Vagina (tissue), 2 donors: ENCODE data around the gene NYAP2. TPM values are rescaled to one million over a fixed set of nuclear protein-coding genes. Genes with fewer than 3 reads are reported as not detected.

ENCODE experiments used
- DNase-seq, 2 donors: peaks; one replicate each; pipeline ENCODE4 v3.0.0-alpha.2; 2017; ENCODE audit errors: extremely low spot score in 2 of 2
- H3K27ac ChIP-seq: fragments of 200-600 bp; sonication (generic); one replicate; pipeline ENCODE4 v1.5.1; 2019
- H3K27me3 ChIP-seq: fragments of 200-600 bp; sonication (generic); one replicate; pipeline ENCODE4 v1.5.1; 2019
- H3K36me3 ChIP-seq, 2 donors: fragments of 200-600 bp; sonication (generic); one replicate each; pipeline ENCODE4 v1.5.1; 2017 to 2019
- H3K4me1 ChIP-seq: fragments of 200-600 bp; sonication (generic); one replicate; pipeline ENCODE4 v1.5.1; 2019
- H3K4me3 ChIP-seq, 2 donors: fragments of 200-600 bp; sonication (generic); 1 replicate in 1 of 2; 2 replicates in 1 of 2; pipeline ENCODE4 v1.5.1; 2016 to 2019
- H3K9me3 ChIP-seq: fragments of 200-600 bp; sonication (generic); one replicate; pipeline ENCODE4 v1.5.1; 2019
- POLR2A ChIP-seq, 2 donors: fragments of 450-650 bp; IDR thresholded peaks; one replicate each; pipeline ENCODE4 v1.6.1; 2017; ENCODE audit warnings: antibody characterized with exemption in 2 of 2, mild to moderate bottlenecking in 2 of 2, moderate library complexity in 2 of 2
- POLR2AphosphoS5 ChIP-seq, 2 donors: sonication (generic); formaldehyde crosslinking; IDR thresholded peaks; one replicate each; pipeline ENCODE4 v1.9.0; 2017; ENCODE audit warnings: antibody characterized with exemption in 2 of 2, mild to moderate bottlenecking in 2 of 2, low read depth in 1 of 2; ENCODE audit not compliant: insufficient read depth in 1 of 2
- intact Hi-C: fragments of 100-400 bp; cut with DNase I; formaldehyde crosslinking; loops from one replicate; pipeline ENCODE4 v1.15.1; 2023
- small RNA-seq: library from RNA; depleted of rRNA; stranded (forward); fragments of <200 nt; gene quantifications from one replicate; pipeline ENCODE3, GENCODE V24; 2016
- total RNA-seq: library from RNA; depleted of rRNA; stranded (reverse); fragments of >200 nt; gene quantifications from one replicate; pipeline ENCODE4 v1.2.3, GENCODE V29; 2016
- TF ChIP-seq, protein P1 (sequence below), 3 experiments: fragments of 450-650 bp in 2 of 3; fragments of 200-600 bp in 1 of 3; sonication (generic) in 1 of 3; IDR thresholded peaks; one replicate each; pipeline ENCODE4 v1.5.1; 2017 to 2019; ENCODE audit warnings: antibody characterized with exemption in 3 of 3, mild to moderate bottlenecking in 2 of 3, moderate library complexity in 2 of 3

Gene NYAP2
- total RNA-seq, 1 donor from 2014 or later = 0.25 TPM

- no peak overlapping the region for H3K4me3 ChIP-seq
- intact Hi-C loops = no loop called here
- no peaks in the 10 kb centered on the region for H3K27me3 ChIP-seq
- TF ChIP-seq, protein P1, sequence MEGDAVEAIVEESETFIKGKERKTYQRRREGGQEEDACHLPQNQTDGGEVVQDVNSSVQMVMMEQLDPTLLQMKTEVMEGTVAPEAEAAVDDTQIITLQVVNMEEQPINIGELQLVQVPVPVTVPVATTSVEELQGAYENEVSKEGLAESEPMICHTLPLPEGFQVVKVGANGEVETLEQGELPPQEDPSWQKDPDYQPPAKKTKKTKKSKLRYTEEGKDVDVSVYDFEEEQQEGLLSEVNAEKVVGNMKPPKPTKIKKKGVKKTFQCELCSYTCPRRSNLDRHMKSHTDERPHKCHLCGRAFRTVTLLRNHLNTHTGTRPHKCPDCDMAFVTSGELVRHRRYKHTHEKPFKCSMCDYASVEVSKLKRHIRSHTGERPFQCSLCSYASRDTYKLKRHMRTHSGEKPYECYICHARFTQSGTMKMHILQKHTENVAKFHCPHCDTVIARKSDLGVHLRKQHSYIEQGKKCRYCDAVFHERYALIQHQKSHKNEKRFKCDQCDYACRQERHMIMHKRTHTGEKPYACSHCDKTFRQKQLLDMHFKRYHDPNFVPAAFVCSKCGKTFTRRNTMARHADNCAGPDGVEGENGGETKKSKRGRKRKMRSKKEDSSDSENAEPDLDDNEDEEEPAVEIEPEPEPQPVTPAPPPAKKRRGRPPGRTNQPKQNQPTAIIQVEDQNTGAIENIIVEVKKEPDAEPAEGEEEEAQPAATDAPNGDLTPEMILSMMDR (IDR thresholded peaks at IDR 0.05) = no peak
- no peak for TF ChIP-seq POLR2AphosphoS5 (IDR thresholded peaks at IDR 0.05; ENCODE audit: insufficient read depth in 1 of 2, low read depth in 1 of 2)
- no peak for TF ChIP-seq POLR2A (IDR thresholded peaks at IDR 0.05)
- no peaks in the 10 kb centered on the region for H3K4me1 ChIP-seq
- no peaks in the 10 kb centered on the region for H3K36me3 ChIP-seq
- H3K27ac ChIP-seq = no peak overlapping the region
- no peaks in the 10 kb centered on the region for H3K9me3 ChIP-seq
- DNase-seq = no peak
Observed at GRCh38 chr2:225693259-225693658, 293.7 kb downstream of the NYAP2 start.

DNA sequence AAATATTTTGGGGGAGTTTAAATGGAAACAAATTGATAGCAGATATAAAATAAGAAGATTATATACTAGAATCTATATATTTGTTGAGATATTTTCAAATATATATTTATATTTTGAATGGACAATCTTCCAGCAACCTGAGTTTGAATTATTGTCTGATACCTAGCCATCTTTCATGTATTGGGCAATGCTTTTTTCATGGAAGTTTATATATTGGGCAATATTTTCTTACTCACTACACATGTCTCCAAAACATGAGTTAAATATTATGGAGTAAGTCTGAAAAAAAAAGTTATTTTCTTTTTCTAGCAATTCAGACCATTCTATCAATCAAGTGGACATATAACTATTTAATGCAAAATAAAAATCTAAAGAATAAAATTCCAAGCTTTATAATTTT is 295.2 kb downstream of the NYAP2 start:
- no peaks in the 10 kb centered on the region for H3K36me3 ChIP-seq
- H3K27me3 ChIP-seq = no peaks in the 10 kb centered on the region
- intact Hi-C loops = no loop called here
- H3K4me3 ChIP-seq = no peak overlapping the region
- no peak for TF ChIP-seq POLR2AphosphoS5 (IDR thresholded peaks at IDR 0.05; ENCODE audit: insufficient read depth in 1 of 2, low read depth in 1 of 2)
- TF ChIP-seq, protein P1 (IDR thresholded peaks at IDR 0.05) = no peak
- TF ChIP-seq POLR2A (IDR thresholded peaks at IDR 0.05) = no peak
- no peak for DNase-seq
- H3K27ac ChIP-seq = no peak overlapping the region
- no peaks in the 10 kb centered on the region for H3K4me1 ChIP-seq
- H3K9me3 ChIP-seq = no peaks in the 10 kb centered on the region

DNA sequence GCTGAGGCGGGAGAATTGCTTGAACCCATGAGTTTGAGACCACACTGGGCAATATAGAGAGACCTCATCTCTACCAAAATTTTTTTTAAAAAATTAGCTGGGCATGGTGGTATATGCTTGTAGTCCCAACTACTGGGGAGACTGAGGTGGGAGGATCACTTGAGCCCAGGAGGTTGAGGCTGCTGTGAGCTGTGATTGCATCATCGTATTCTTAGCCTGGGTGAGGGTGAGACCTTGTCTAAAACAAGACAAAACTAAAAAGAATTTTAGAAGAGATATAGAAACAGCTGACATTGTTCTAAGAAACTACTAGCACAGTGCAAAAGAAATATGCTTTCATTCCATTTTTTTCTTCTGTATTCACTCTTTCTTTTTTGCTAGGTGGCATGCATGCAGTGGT is 298.4 kb downstream of the NYAP2 start:
- no peak overlapping the region for H3K27ac ChIP-seq
- no peak overlapping the region for H3K4me3 ChIP-seq
- H3K27me3 ChIP-seq = no peaks in the 10 kb centered on the region
- H3K4me1 ChIP-seq = no peaks in the 10 kb centered on the region
- H3K9me3 ChIP-seq = no peaks in the 10 kb centered on the region
- H3K36me3 ChIP-seq = no peaks in the 10 kb centered on the region
- DNase-seq = no peak
- intact Hi-C loops = no loop called here
- TF ChIP-seq, protein P1 (IDR thresholded peaks at IDR 0.05) = no peak
- TF ChIP-seq POLR2A (IDR thresholded peaks at IDR 0.05) (no peak), POLR2AphosphoS5 (IDR thresholded peaks at IDR 0.05; ENCODE audit: insufficient read depth in 1 of 2, low read depth in 1 of 2) (no peak)

Small RNAs within 50 kb of the gene (small RNA-seq; reads per million reads assigned to genes)
- not detected for gene AC016717.1
